Right lobe of liver (tissue), 4 donors: ENCODE results near the gene NIPAL3.

Experiments used
- POLR2A ChIP-seq: fragments of 450-650 bp; IDR thresholded peaks from one replicate; pipeline ENCODE4 v1.6.1; 2017; ENCODE audit warnings: antibody characterized with exemption, mild to moderate bottlenecking
- TF ChIP-seq, protein P1 (sequence below), 4 donors: fragments of 200-600 bp in 3 of 4; fragments of 450-650 bp in 1 of 4; IDR thresholded peaks; one replicate each; pipeline versions ENCODE4 v1.5.1 to v1.8.0; 2016 to 2022; ENCODE audit warnings: antibody characterized with exemption in 4 of 4, mild to moderate bottlenecking in 2 of 4
- donor health status: DM: no; HTN: no; CAD: no.
- donor health status: DM: no; HTN: no; CAD: no.
- donor health status: DM: no; HTN: yes; CAD: no.

DNA sequence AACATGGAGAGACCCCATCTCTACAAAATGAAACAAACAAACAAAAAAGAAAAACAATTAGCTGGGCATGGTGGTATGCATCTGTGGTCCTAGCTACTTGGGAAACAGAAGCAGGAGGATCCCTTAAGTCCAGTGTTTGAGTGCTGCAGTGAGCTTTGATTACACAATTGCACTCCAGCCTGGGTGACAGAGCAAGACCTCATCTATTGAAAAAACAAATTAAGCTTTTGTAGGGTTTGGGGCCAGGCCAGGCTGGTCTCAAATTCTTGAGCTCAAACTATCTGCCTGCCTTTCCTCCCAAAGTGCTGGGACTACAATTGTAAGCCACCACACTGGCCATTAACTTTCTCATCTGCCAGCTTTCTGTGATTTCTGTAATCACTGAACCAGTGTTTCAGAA lies 27.2 kb downstream of the NIPAL3 start:
- TF ChIP-seq, protein P1, sequence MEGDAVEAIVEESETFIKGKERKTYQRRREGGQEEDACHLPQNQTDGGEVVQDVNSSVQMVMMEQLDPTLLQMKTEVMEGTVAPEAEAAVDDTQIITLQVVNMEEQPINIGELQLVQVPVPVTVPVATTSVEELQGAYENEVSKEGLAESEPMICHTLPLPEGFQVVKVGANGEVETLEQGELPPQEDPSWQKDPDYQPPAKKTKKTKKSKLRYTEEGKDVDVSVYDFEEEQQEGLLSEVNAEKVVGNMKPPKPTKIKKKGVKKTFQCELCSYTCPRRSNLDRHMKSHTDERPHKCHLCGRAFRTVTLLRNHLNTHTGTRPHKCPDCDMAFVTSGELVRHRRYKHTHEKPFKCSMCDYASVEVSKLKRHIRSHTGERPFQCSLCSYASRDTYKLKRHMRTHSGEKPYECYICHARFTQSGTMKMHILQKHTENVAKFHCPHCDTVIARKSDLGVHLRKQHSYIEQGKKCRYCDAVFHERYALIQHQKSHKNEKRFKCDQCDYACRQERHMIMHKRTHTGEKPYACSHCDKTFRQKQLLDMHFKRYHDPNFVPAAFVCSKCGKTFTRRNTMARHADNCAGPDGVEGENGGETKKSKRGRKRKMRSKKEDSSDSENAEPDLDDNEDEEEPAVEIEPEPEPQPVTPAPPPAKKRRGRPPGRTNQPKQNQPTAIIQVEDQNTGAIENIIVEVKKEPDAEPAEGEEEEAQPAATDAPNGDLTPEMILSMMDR (IDR thresholded peaks at IDR 0.05) = no peak
- TF ChIP-seq POLR2A = no peak
